HEK293T (cell line): ENCODE data around the gene DCUN1D4.

Experiments used
- CTCF ChIA-PET: fragments of 350-600 bp; formaldehyde crosslinking; extraction: SDS; loops from one replicate; lab custom pipeline; 2021; ENCODE audit warnings: antibody characterized with exemption, inconsistent platforms; lab: Yijun Ruan, JAX
- POLR2A ChIA-PET: fragments of 350-600 bp; formaldehyde crosslinking; extraction: SDS; loops from one replicate; lab custom pipeline; 2020; ENCODE audit warnings: antibody characterized with exemption, inconsistent platforms; lab: Yijun Ruan, JAX
- DNase-seq: peaks from one replicate; pipeline ENCODE4 v3.0.0; 2012; ENCODE audit warnings: mixed read lengths; ENCODE audit errors: extremely low spot score
- ARNT ChIP-seq: fragments of 450-650 bp; IDR thresholded peaks from 2 replicates; pipeline ENCODE4 v1.6.1; 2017; ENCODE audit warnings: mild to moderate bottlenecking
- BHLHE40 ChIP-seq: fragments of 450-650 bp; IDR thresholded peaks from 2 replicates; pipeline ENCODE4 v1.6.1; 2016; ENCODE audit warnings: mild to moderate bottlenecking, moderate library complexity, borderline replicate concordance
- CTBP1 ChIP-seq: fragments of 450-650 bp; IDR thresholded peaks from 2 replicates; pipeline ENCODE4 v1.6.1; 2016; ENCODE audit warnings: borderline replicate concordance
- ELF4 ChIP-seq: fragments of 450-650 bp; IDR thresholded peaks from 2 replicates; pipeline ENCODE4 v1.6.1; 2017; ENCODE audit warnings: antibody characterized with exemption
- FOXA1 ChIP-seq: fragments of 450-650 bp; IDR thresholded peaks from 2 replicates; pipeline ENCODE4 v1.6.1; 2016; ENCODE audit warnings: mild to moderate bottlenecking
- FOXK2 ChIP-seq: fragments of 450-650 bp; IDR thresholded peaks from 2 replicates; pipeline ENCODE4 v1.6.1; 2016; ENCODE audit warnings: mild to moderate bottlenecking
- FOXM1 ChIP-seq: fragments of 450-650 bp; IDR thresholded peaks from 2 replicates; pipeline ENCODE4 v1.6.1; 2017; ENCODE audit warnings: mild to moderate bottlenecking, borderline replicate concordance
- HDGF ChIP-seq: fragments of 450-650 bp; IDR thresholded peaks from 2 replicates; pipeline ENCODE4 v1.6.1; 2017; ENCODE audit warnings: antibody characterized with exemption, borderline replicate concordance
- L3MBTL2 ChIP-seq: fragments of 450-650 bp; conservative IDR thresholded peaks from 2 replicates; pipeline ENCODE4 v1.6.1; 2016; ENCODE audit warnings: mild to moderate bottlenecking
- LEF1 ChIP-seq: fragments of 450-650 bp; IDR thresholded peaks from 2 replicates; pipeline ENCODE4 v1.6.1; 2017; ENCODE audit warnings: mild to moderate bottlenecking, borderline replicate concordance
- NFRKB ChIP-seq: fragments of 450-650 bp; IDR thresholded peaks from 2 replicates; pipeline ENCODE4 v1.6.1; 2016; ENCODE audit warnings: mild to moderate bottlenecking, moderate library complexity
- PKNOX1 ChIP-seq: fragments of 450-650 bp; IDR thresholded peaks from 2 replicates; pipeline ENCODE4 v1.6.1; 2016
- SP1 ChIP-seq: fragments of 450-650 bp; IDR thresholded peaks from 2 replicates; pipeline ENCODE4 v1.6.1; 2017
- SUZ12 ChIP-seq: fragments of 450-650 bp; IDR thresholded peaks from 2 replicates; pipeline ENCODE4 v1.6.1; 2016; ENCODE audit warnings: mild to moderate bottlenecking
- TARDBP ChIP-seq: fragments of 450-650 bp; IDR thresholded peaks from 2 replicates; pipeline ENCODE4 v1.6.1; 2016
- ZNF384 ChIP-seq: fragments of 450-650 bp; IDR thresholded peaks from 2 replicates; pipeline ENCODE4 v1.6.1; 2016

DCUN1D4 gene

GRCh38 chr4:51853027-51853682 is 10.2 kb downstream of the DCUN1D4 start:
- no peak for TF ChIP-seq TARDBP
- TF ChIP-seq LEF1: no peak
- no peak for TF ChIP-seq ARNT
- TF ChIP-seq NFRKB: no peak
- TF ChIP-seq ELF4: no peak
- POLR2A ChIA-PET: interaction anchor here (0.8 to 1.1 kb wide), 2 partner anchors 9 to 11 kb away, joined by 3 to 6 read pairs; partner anchors contain the start of gene DCUN1D4
- CTCF ChIA-PET: no interaction called here
- no peak for DNase-seq

GRCh38 chr4:51855270-51855669 is 12.3 kb downstream of the DCUN1D4 start:
- ChIA-PET POLR2A (no interaction called here), CTCF (no interaction called here)
- TF ChIP-seq ZNF384: no peak
- no peak for DNase-seq

- POLR2A ChIA-PET: no interaction called here
- CTCF ChIA-PET: no interaction called here
- TF ChIP-seq SUZ12: no peak
- no peak for TF ChIP-seq PKNOX1
- no peak for TF ChIP-seq TARDBP
- TF ChIP-seq FOXM1: no peak
- no peak for TF ChIP-seq ELF4
- TF ChIP-seq CTBP1: no peak
- no peak for TF ChIP-seq ZNF384
- TF ChIP-seq NFRKB: no peak
- TF ChIP-seq ARNT: no peak
- no peak for TF ChIP-seq HDGF
- no peak for TF ChIP-seq FOXA1
- TF ChIP-seq BHLHE40: no peak
- no peak for TF ChIP-seq L3MBTL2
- TF ChIP-seq FOXK2: no peak
- no peak for TF ChIP-seq SP1
- no peak for TF ChIP-seq LEF1
- DNase-seq: no peak
Observed at GRCh38 chr4:51855751-51856150, 12.8 kb downstream of the DCUN1D4 start.

- no peak for DNase-seq
- ChIA-PET POLR2A (no interaction called here), CTCF (no interaction called here)
- TF ChIP-seq FOXK2 (no peak), HDGF (no peak), ARNT (no peak), LEF1 (no peak), BHLHE40 (no peak), ELF4 (no peak), FOXA1 (no peak), FOXM1 (no peak), ZNF384 (no peak), SP1 (no peak), PKNOX1 (no peak), NFRKB (no peak), TARDBP (no peak), CTBP1 (no peak), SUZ12 (no peak), L3MBTL2 (no peak)
Observed at GRCh38 chr4:51858605-51859202, 15.8 kb downstream of the DCUN1D4 start.

- CTCF ChIA-PET: no interaction called here
- no peak for DNase-seq
- POLR2A ChIA-PET: no interaction called here
- no peak for TF ChIP-seq HDGF
- TF ChIP-seq ZNF384: no peak
- no peak for TF ChIP-seq SUZ12
- TF ChIP-seq FOXM1: no peak
- no peak for TF ChIP-seq BHLHE40
- no peak for TF ChIP-seq TARDBP
- TF ChIP-seq ARNT: no peak
- no peak for TF ChIP-seq NFRKB
- TF ChIP-seq FOXA1: no peak
- no peak for TF ChIP-seq CTBP1
- no peak for TF ChIP-seq FOXK2
- TF ChIP-seq ELF4: no peak
- TF ChIP-seq L3MBTL2: no peak
- no peak for TF ChIP-seq LEF1
- no peak for TF ChIP-seq PKNOX1
- no peak for TF ChIP-seq SP1
Observed at GRCh38 chr4:51859476-51860031, 16.6 kb downstream of the DCUN1D4 start.

GRCh38 chr4:51862199-51862598 is 19.2 kb downstream of the DCUN1D4 start:
- ChIA-PET POLR2A (no interaction called here), CTCF (no interaction called here)
- TF ChIP-seq HDGF (no peak), ELF4 (no peak), BHLHE40 (no peak), SUZ12 (no peak), ZNF384 (no peak), LEF1 (no peak), FOXM1 (no peak), CTBP1 (no peak), FOXA1 (no peak), TARDBP (no peak), L3MBTL2 (no peak), PKNOX1 (no peak), SP1 (no peak), ARNT (no peak), NFRKB (no peak), FOXK2 (no peak)
- no peak for DNase-seq
